ENCODE measurements around the gene TMEM217.
A peak's percentile ranks its signal among the peaks of the same experiment; 100 is the strongest.
"Not testable (repeated sequence)": the region's sequence is repeated elsewhere in the genome, so short reads cannot be mapped to it uniquely, and the experiment has no call there.

Gene TMEM217

DNA sequence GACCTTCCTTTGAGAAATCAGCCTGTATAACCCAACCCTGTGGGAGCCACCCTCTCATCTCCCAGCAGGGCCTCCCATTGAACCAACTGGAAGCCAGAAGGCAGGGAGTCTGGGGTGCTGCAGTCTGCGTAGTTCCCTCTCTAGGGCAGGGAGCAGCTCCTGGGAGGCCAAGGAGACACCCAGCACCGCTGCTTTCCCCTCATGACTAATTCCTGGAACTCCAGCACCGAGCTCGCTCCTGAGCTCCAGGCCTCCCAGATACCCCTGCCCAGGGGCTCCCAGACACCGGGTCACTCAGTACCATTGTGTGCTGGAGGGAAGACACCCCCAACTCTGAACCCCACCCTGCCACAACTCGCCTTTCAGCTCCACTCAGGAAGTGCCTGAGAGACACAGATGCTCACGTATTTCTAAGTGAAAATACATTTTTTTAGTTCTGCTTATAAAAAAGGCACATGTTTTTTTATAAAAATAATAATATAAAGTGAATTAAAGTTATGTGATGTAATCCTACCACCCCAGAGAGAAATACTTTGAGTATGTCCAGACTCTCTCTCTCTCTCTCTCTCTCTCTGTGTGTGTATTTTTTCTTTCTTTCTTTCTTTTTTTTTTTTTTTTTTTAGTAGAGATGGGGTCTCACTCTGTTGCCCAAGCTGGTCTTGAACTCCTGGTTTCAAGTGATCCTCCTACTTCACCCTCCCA is 70.5 kb downstream of the TMEM217 start:
- no peak for DNase-seq

DNA sequence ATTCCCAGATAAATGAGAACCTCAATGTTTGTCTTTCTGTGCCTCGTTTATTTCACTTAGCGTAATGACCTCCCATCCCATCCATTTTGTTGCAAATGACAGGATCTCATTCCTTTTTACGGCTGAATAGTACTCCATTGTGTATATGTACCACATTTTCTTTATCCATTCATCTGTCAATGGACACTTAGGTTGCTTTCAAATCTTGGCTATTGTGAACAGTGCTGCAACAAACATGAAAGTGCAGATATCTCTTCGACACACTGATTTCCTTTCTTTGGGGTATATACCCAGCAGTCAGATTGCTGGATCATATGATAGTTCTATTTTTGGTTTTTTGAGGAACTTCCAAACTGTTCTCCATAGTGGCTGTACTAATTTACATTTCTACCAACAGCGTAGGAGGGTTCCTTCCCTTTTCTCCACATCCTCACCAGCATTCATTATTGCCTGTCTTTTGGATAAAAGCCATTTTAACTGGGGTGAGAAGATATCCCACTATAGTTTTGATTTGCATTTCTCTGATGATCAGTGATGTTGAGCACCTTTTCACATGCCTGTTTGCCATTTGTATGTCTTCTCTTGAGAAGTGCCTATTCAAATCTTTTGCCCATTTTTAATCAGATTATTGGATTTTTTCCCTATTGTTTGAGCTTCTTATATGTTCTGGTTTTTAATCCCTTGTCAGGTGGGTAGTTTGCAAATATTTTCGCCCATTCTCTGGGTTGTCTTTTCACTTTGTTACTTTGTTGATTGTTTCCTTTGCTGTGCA is 71.8 kb downstream of the TMEM217 start:
- not testable (repeated sequence) for DNase-seq

DNA sequence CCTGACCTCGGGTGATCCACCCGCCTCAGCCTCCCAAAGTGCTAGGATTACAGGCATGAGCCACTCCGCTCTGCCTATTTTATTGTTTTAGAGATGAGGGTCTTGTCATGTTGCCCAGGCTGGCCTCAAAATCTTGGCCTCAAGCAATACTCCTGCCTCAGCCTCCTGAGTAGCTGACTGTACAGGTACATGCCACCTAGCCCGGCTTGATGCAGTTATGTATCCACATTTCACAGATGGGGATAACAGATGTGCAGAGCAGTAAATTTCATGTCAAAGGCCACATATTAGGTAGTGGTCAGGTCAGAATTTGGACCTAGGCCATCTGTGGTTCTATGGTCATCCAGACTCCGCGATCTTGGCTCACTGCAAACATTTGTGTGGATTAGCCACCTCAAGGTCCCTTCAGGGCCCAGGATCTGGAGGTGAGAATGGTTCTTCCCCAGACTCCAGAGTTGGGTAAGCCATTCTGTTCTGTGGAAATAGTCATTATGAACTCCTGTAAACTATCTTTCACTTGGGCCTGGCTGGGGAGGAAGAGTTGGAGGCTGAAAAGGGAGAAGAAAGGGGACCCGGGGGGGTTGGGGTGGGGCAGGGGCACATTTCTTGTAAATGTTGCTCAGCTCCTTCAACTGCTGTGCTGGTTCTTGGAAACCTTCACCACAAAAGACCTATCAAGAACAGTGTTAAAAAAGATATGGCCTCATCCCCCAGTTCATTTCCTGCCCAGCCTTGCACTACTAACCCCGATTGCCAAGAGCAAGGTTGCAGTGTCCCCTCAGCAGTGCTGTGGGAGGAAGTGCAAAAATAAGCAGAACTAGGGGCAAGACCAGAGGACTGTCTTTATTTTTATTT is 75.0 kb downstream of the TMEM217 start:
- peak in 9 of 56 donors; percentile 4 to 24 (median 13) for DNase-seq

DNA sequence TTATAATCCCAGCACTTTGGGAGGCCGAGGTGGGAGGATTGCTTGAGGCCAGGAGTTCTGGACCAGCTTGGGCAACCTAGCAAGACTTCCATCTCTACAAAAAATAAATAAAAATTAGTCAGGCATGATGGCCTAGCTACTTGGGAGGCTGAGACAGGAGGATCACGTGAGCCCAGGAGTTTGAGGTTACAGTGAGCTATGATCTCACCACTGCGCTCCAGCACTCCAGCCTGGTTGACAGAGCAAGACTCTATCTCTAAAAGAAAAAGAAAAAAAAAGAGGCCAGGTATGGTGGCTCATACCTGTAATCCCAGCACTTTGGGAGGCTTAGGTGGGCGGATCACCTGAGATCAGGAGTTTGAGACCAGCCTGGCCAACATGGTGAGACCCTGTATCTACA is 77.3 kb downstream of the TMEM217 start:
- DNase-seq = not testable (repeated sequence)

GRCh38 chr6:37180075-37180474 is 77.9 kb downstream of the TMEM217 start:
- no peak for DNase-seq

DNA sequence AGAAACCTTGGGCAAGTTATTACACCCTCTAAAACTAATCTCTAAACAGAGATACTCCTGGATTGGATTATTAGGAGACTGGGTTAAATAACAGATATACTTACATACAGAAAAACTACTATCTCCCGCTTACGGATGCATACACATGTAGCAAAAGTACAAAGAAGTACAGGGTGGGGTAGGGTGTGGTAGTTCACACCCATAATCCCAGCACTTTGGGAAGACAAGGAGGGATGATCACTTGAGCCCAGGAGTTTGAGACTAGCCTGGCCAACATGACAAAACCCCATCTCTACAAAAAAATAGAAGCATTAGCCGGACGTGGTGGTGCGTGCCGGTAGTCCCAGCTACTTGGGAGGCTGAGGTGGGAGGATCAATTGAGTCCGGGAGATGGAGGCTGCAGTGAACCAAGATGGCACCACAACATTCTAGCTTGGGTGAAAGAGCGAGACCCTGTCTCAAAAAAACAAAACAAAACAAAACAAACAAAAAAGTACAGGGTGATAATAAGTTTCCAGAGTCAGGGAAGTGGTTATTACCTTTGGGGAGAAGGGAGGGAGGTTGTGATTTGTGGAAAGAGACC is 79.9 kb downstream of the TMEM217 start:
- DNase-seq = no peak

DNA sequence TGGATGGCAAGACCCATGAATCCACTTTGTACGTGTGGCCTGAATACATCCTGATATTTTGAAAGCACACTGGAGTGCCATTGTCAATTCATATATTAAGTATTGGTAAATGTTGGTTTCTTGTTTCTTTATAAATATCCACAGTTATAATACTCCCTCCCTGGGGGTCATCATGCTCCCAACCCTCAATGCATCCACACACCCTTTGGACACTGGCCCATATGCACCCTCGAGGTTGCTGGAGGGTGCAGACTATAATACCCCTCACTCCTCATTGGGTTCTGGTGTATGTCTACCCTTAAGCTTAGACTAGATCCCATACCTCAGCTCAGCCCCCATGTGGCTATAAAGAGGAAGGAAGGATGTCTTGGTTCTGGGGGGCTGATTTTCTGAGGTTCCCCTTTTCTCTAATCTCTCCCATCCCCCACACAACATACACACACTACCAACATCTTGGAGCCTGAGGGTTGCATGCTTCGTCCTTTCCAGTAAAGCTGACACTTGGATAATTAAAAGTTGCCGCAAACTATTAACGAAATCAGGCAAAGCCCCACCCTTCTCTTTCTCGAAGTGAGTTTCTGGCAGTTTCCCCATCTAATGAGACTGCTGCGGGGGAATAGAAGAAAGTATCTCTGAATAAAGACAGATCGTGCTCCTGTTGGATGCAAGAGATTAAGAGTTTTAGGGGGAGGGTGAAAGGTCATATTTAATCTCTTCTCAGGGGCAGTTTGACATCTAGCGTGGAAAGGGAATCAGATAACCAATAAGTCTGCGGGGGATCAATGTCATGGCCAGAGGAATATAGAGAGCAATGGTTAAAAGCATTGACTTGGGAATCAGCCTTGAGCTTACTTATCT is 80.6 kb downstream of the TMEM217 start:
- DNase-seq = no peak

- no peak for DNase-seq
Measured at GRCh38 chr6:37176268-37177076, 81.5 kb downstream of the TMEM217 start.

- no peak for DNase-seq
Measured at GRCh38 chr6:37175332-37176267, 82.3 kb downstream of the TMEM217 start.

GRCh38 chr6:37174515-37175331 is 83.2 kb downstream of the TMEM217 start:
- no peak for DNase-seq

- DNase-seq = no peak
Measured at GRCh38 chr6:37174196-37174514, 83.8 kb downstream of the TMEM217 start.

- no peak for DNase-seq
Measured at GRCh38 chr6:37173493-37174195, 84.3 kb downstream of the TMEM217 start.

GRCh38 chr6:37172912-37173492 is 84.9 kb downstream of the TMEM217 start:
- no peak for DNase-seq

DNA sequence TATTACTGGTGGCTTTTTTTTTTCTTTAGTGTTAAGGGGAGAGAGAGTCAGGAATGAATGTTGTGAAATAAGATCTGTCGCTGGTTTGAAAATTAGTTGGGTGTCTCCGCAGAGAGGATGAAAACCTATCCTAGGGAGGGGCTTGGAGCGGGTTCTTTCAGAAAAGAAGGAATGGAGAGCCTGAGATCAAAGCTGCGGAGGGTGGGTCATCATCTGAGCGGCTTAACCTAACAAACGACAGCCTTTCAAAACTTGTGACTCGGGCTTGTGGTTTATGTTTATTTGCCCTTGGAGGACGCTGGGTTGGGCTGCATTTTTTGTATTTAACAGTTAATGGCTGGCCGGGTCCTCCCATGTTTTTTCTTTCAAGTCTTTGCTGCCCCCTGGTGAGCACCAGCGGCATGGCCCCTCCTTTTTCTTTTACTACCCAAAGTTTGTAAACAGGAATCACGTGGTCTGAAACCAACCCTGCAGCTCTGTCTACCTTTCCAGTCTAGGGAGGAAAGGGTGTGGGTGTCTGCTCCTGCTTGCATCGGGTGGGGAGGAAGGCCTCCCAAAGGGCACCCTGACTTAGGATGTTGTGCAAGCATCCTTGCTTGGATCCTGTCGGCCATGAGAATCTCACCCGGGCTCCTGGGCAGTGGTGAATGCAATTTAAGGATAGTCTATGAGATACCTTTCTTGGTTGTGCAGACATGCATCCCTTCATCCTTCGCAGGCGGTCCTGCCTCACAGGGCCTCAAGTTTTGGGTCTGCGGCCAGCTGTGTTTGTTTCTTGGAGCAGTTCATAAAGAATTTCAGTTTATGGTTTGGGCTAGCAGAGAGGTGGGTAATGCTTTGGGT is 85.8 kb downstream of the TMEM217 start:
- peak in 53 of 56 donors; percentile 25 to 95 (median 81) for DNase-seq

DNA sequence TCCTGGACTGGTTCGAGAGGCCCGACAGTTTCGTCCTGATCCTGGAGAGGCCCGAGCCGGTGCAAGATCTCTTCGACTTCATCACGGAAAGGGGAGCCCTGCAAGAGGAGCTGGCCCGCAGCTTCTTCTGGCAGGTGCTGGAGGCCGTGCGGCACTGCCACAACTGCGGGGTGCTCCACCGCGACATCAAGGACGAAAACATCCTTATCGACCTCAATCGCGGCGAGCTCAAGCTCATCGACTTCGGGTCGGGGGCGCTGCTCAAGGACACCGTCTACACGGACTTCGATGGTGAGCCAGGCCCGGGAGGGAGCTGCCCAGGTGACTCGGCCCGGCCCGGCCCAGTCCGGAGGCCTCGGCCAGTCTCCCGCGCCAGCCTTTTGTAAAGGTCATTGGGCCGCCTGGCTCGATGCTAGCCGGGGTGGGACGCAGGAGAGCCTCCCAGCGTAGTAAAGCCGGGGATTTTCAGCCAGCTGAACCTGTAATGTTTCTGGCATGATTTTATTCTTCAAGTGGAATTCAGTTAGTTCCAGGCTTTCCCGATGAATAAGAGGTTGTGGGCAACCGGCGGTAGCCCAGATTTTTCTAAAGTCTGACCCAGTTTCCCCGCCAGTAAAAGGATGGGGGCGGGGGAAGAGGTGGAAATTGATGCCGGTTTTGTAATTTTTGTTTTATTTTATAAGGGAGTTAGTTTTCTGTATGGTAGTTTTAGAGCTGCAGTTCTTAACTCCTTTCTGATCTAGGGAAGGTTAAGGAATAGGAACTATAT is 86.6 kb downstream of the TMEM217 start:
- peak in 48 of 56 donors; percentile 5 to 68 (median 38) for DNase-seq

All from nucleus accumbens (tissue), 56 donors.